ENCODE results near the gene ASB7. TPM values are rescaled to one million over a fixed set of nuclear protein-coding genes. Genes with fewer than 3 reads are reported as not detected.

The ASB7 gene
- total RNA-seq, 1 experiment from 2014 or later, result 14.4 TPM

GRCh38 chr15:100692246-100692645, 89.9 kb downstream of the ASB7 start:
- H3K9me3 ChIP-seq, result no peaks in the 10 kb centered on the region
- peaks cover 8% of the 10 kb centered on the region for H3K4me1 Mint-ChIP-seq (ENCODE audit: low read depth, unreplicated experiment)
- ChIA-PET CTCF (no interaction called here), POLR2A (no interaction called here)
- DNase-seq, result no peak
- BruUV-seq (replicated peaks), result no TSS peak
- H3K27ac Mint-ChIP-seq (ENCODE audit: unreplicated experiment), result no peak overlapping the region
- TF ChIP-seq, protein P1, sequence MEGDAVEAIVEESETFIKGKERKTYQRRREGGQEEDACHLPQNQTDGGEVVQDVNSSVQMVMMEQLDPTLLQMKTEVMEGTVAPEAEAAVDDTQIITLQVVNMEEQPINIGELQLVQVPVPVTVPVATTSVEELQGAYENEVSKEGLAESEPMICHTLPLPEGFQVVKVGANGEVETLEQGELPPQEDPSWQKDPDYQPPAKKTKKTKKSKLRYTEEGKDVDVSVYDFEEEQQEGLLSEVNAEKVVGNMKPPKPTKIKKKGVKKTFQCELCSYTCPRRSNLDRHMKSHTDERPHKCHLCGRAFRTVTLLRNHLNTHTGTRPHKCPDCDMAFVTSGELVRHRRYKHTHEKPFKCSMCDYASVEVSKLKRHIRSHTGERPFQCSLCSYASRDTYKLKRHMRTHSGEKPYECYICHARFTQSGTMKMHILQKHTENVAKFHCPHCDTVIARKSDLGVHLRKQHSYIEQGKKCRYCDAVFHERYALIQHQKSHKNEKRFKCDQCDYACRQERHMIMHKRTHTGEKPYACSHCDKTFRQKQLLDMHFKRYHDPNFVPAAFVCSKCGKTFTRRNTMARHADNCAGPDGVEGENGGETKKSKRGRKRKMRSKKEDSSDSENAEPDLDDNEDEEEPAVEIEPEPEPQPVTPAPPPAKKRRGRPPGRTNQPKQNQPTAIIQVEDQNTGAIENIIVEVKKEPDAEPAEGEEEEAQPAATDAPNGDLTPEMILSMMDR (IDR thresholded peaks at IDR 0.05; ENCODE audit: insufficient read depth in 1 of 2, low read depth in 1 of 2, low read length in 1 of 2, severe bottlenecking in 1 of 2, unreplicated experiment in 1 of 2), result no peak
- no peak overlapping the region for H3K4me3 ChIP-seq (ENCODE audit: low read depth, low read length)
- H3K4me3 Mint-ChIP-seq (ENCODE audit: unreplicated experiment), result no peak overlapping the region
- no peaks in the 10 kb centered on the region for H3K4me1 ChIP-seq
- H3K36me3 Mint-ChIP-seq (ENCODE audit: insufficient read depth, unreplicated experiment), result no peaks in the 10 kb centered on the region
- intact Hi-C loops (cut with micrococcal nuclease; ENCODE audit: unreplicated experiment), result no loop called here
- no peaks in the 10 kb centered on the region for H3K27me3 ChIP-seq (replicated peaks; ENCODE audit: control insufficient read depth, insufficient read depth, low read length)
- no peaks in the 10 kb centered on the region for H3K36me3 ChIP-seq (ENCODE audit: control insufficient read depth, insufficient read depth, low read length)
- H3K27me3 Mint-ChIP-seq (ENCODE audit: insufficient read depth, unreplicated experiment), result no peaks in the 10 kb centered on the region
- H3K9me3 Mint-ChIP-seq (ENCODE audit: unreplicated experiment), result peaks cover 20% of the 10 kb centered on the region

DNA sequence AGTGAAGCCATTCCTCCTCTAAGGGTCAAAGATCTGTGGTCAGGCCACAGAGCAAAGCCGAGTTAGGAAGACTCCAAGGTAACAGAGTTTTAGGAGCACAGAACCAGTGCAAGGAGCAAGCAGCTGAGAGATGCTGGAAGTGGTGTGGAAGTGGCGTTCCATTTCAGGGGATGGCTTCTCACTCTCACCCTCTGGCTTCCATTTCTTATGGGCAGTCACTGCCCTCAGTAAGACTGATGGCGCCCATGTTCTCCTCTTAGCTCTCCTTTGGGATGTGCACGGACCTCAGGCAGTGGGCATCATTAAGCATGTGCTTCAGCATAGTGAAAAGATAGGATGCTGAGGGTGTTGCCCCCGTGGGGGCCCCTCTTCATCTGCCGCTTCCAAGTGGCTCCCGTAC, 90.3 kb downstream of the ASB7 start:
- intact Hi-C loops (cut with micrococcal nuclease; ENCODE audit: unreplicated experiment), result no loop called here
- Mint-ChIP-seq H3K27ac (ENCODE audit: unreplicated experiment) (no peak overlapping the region), H3K9me3 (ENCODE audit: unreplicated experiment) (peaks cover 23% of the 10 kb centered on the region), H3K36me3 (ENCODE audit: insufficient read depth, unreplicated experiment) (no peaks in the 10 kb centered on the region), H3K27me3 (ENCODE audit: insufficient read depth, unreplicated experiment) (no peaks in the 10 kb centered on the region), H3K4me1 (ENCODE audit: low read depth, unreplicated experiment) (peaks cover 8% of the 10 kb centered on the region), H3K4me3 (ENCODE audit: unreplicated experiment) (no peak overlapping the region)
- no peak for DNase-seq
- no peaks in the 10 kb centered on the region for H3K36me3 ChIP-seq (ENCODE audit: control insufficient read depth, insufficient read depth, low read length)
- ChIA-PET POLR2A (no interaction called here), CTCF (no interaction called here)
- TF ChIP-seq, protein P1 (IDR thresholded peaks at IDR 0.05; ENCODE audit: insufficient read depth in 1 of 2, low read depth in 1 of 2, low read length in 1 of 2, severe bottlenecking in 1 of 2, unreplicated experiment in 1 of 2), result no peak
- H3K27me3 ChIP-seq (replicated peaks; ENCODE audit: control insufficient read depth, insufficient read depth, low read length), result no peaks in the 10 kb centered on the region
- H3K4me3 ChIP-seq (ENCODE audit: low read depth, low read length), result no peak overlapping the region
- no peaks in the 10 kb centered on the region for H3K9me3 ChIP-seq
- no TSS peak for BruUV-seq (replicated peaks)
- no peaks in the 10 kb centered on the region for H3K4me1 ChIP-seq

DNA sequence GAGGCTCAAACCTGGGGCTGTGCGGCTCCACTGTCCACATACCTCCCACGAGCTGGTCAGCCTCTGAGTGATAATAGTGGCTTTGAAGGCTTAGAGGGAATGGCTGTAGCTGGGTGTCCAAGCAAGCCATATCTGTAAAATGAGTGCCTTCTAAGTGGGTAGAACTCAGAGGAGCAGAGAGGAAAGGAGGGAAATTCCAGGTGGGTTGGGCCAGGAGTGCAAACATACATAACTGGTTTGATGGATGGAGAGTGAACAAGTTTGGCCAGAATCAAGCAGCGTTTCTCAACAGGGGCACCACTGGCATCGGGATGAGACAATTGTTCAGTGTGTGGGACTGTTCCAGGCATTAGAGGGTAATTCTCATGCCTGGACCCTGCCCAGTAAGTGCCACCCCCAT, 91.1 kb downstream of the ASB7 start:
- no peak overlapping the region for H3K4me3 Mint-ChIP-seq (ENCODE audit: unreplicated experiment)
- DNase-seq, result no peak
- H3K4me1 ChIP-seq, result no peaks in the 10 kb centered on the region
- intact Hi-C loops (cut with micrococcal nuclease; ENCODE audit: unreplicated experiment), result no loop called here
- peaks cover 8% of the 10 kb centered on the region for H3K4me1 Mint-ChIP-seq (ENCODE audit: low read depth, unreplicated experiment)
- TF ChIP-seq, protein P1 (IDR thresholded peaks at IDR 0.05; ENCODE audit: insufficient read depth in 1 of 2, low read depth in 1 of 2, low read length in 1 of 2, severe bottlenecking in 1 of 2, unreplicated experiment in 1 of 2), result no peak
- H3K9me3 Mint-ChIP-seq (ENCODE audit: unreplicated experiment), result peaks cover 23% of the 10 kb centered on the region
- H3K27me3 ChIP-seq (replicated peaks; ENCODE audit: control insufficient read depth, insufficient read depth, low read length), result no peaks in the 10 kb centered on the region
- no TSS peak for BruUV-seq (replicated peaks)
- H3K36me3 ChIP-seq (ENCODE audit: control insufficient read depth, insufficient read depth, low read length), result no peaks in the 10 kb centered on the region
- H3K27ac Mint-ChIP-seq (ENCODE audit: unreplicated experiment), result no peak overlapping the region
- no peaks in the 10 kb centered on the region for H3K36me3 Mint-ChIP-seq (ENCODE audit: insufficient read depth, unreplicated experiment)
- H3K27me3 Mint-ChIP-seq (ENCODE audit: insufficient read depth, unreplicated experiment), result no peaks in the 10 kb centered on the region
- CTCF ChIA-PET, result no interaction called here
- H3K4me3 ChIP-seq (ENCODE audit: low read depth, low read length), result no peak overlapping the region
- POLR2A ChIA-PET, result no interaction called here
- H3K9me3 ChIP-seq, result no peaks in the 10 kb centered on the region

Data from Caco-2 (cell line).